Measurements from ENCODE around the gene SLC44A5. TPM values are rescaled to one million over a fixed set of nuclear protein-coding genes. Genes with fewer than 3 reads are reported as not detected.

SLC44A5 gene
- polyA plus RNA-seq, 3 donors: not detected

- H3K9me3 Mint-ChIP-seq: peaks cover 0 to 3% (median 0%) of the 10 kb centered on the region in 7 donors
- H3K27ac Mint-ChIP-seq: no peak overlapping the region
- H3K79me2 ChIP-seq (ENCODE audit: insufficient read depth, low read length): no peaks in the 10 kb centered on the region
- TF ChIP-seq, protein P1, sequence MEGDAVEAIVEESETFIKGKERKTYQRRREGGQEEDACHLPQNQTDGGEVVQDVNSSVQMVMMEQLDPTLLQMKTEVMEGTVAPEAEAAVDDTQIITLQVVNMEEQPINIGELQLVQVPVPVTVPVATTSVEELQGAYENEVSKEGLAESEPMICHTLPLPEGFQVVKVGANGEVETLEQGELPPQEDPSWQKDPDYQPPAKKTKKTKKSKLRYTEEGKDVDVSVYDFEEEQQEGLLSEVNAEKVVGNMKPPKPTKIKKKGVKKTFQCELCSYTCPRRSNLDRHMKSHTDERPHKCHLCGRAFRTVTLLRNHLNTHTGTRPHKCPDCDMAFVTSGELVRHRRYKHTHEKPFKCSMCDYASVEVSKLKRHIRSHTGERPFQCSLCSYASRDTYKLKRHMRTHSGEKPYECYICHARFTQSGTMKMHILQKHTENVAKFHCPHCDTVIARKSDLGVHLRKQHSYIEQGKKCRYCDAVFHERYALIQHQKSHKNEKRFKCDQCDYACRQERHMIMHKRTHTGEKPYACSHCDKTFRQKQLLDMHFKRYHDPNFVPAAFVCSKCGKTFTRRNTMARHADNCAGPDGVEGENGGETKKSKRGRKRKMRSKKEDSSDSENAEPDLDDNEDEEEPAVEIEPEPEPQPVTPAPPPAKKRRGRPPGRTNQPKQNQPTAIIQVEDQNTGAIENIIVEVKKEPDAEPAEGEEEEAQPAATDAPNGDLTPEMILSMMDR (IDR thresholded peaks at IDR 0.05): no peak
- H3K9me3 ChIP-seq (replicated peaks in 1 of 2; ENCODE audit: control insufficient read depth in 1 of 2, insufficient read depth in 1 of 2, low read length in 2 of 2): no peaks in the 10 kb centered on the region
- H3K36me3 ChIP-seq (replicated peaks in 1 of 2; ENCODE audit: control insufficient read depth in 1 of 2, insufficient read depth in 2 of 2, low read length in 2 of 2): no peaks in the 10 kb centered on the region
- H3K4me1 Mint-ChIP-seq: no peaks in the 10 kb centered on the region
- H3K4me3 Mint-ChIP-seq: no peak overlapping the region
- intact Hi-C loops (cut with micrococcal nuclease): no loop called here
- H4K20me1 ChIP-seq (ENCODE audit: insufficient read depth, low read length): no peaks in the 10 kb centered on the region
- WGBS (ENCODE audit: insufficient coverage): 100% methylated on average over 1 of the region's 3 CpGs
- H3K27me3 Mint-ChIP-seq (ENCODE audit: low read depth in 3 of 3): peaks cover 0 to 6% (median 2%) of the 10 kb centered on the region in 3 donors
- no peak for DNase-seq
- no peaks in the 10 kb centered on the region for H3K4me1 ChIP-seq (ENCODE audit: control insufficient read depth in 1 of 2, insufficient read depth in 2 of 2, low read length in 2 of 2)
- H3K4me2 ChIP-seq (replicated peaks; ENCODE audit: extremely low read depth, low read length, poor library complexity, severe bottlenecking): no peak overlapping the region
- no peak overlapping the region for H2AFZ ChIP-seq (ENCODE audit: insufficient read depth, low read depth, low read length, poor library complexity, severe bottlenecking)
- H3K4me3 ChIP-seq (replicated peaks in 1 of 3; ENCODE audit: low read depth in 2 of 3, low read length in 3 of 3): no peak overlapping the region
- no peaks in the 10 kb centered on the region for H3K27me3 ChIP-seq (ENCODE audit: control insufficient read depth in 2 of 2, insufficient read depth in 2 of 2, low read length in 2 of 2)
- no peaks in the 10 kb centered on the region for H3K36me3 Mint-ChIP-seq
- no peak overlapping the region for H3K27ac ChIP-seq (ENCODE audit: low read depth in 1 of 2, low read length in 2 of 2)
- no peak overlapping the region for H3K9ac ChIP-seq (ENCODE audit: insufficient read depth, low read length, poor library complexity, severe bottlenecking)
These were observed 35.1 kb downstream of the SLC44A5 start for GRCh38 chr1:75575837-75576236.

- no peak overlapping the region for H3K4me3 ChIP-seq (replicated peaks in 1 of 3; ENCODE audit: low read depth in 2 of 3, low read length in 3 of 3)
- WGBS (ENCODE audit: insufficient coverage): no CpG with 5 or more reads among the region's 1 CpG
- Mint-ChIP-seq H3K4me1 (no peaks in the 10 kb centered on the region), H3K36me3 (no peaks in the 10 kb centered on the region), H3K27me3 (ENCODE audit: low read depth in 3 of 3) (peaks cover 0 to 3% (median 3%) of the 10 kb centered on the region in 3 donors), H3K27ac (no peak overlapping the region), H3K4me3 (no peak overlapping the region), H3K9me3 (no peaks in the 10 kb centered on the region)
- no peak overlapping the region for H3K27ac ChIP-seq (ENCODE audit: low read depth in 1 of 2, low read length in 2 of 2)
- H3K4me1 ChIP-seq (ENCODE audit: control insufficient read depth in 1 of 2, insufficient read depth in 2 of 2, low read length in 2 of 2): no peaks in the 10 kb centered on the region
- no peaks in the 10 kb centered on the region for H3K79me2 ChIP-seq (ENCODE audit: insufficient read depth, low read length)
- no peak overlapping the region for H2AFZ ChIP-seq (ENCODE audit: insufficient read depth, low read depth, low read length, poor library complexity, severe bottlenecking)
- no peaks in the 10 kb centered on the region for H3K27me3 ChIP-seq (ENCODE audit: control insufficient read depth in 2 of 2, insufficient read depth in 2 of 2, low read length in 2 of 2)
- H3K36me3 ChIP-seq (replicated peaks in 1 of 2; ENCODE audit: control insufficient read depth in 1 of 2, insufficient read depth in 2 of 2, low read length in 2 of 2): no peaks in the 10 kb centered on the region
- H3K9me3 ChIP-seq (replicated peaks in 1 of 2; ENCODE audit: control insufficient read depth in 1 of 2, insufficient read depth in 1 of 2, low read length in 2 of 2): no peaks in the 10 kb centered on the region
- no peak for DNase-seq
- no peaks in the 10 kb centered on the region for H4K20me1 ChIP-seq (ENCODE audit: insufficient read depth, low read length)
- no peak overlapping the region for H3K9ac ChIP-seq (ENCODE audit: insufficient read depth, low read length, poor library complexity, severe bottlenecking)
- TF ChIP-seq, protein P1 (IDR thresholded peaks at IDR 0.05): no peak
- H3K4me2 ChIP-seq (replicated peaks; ENCODE audit: extremely low read depth, low read length, poor library complexity, severe bottlenecking): no peak overlapping the region
- intact Hi-C loops (cut with micrococcal nuclease): no loop called here
These were observed 43.7 kb downstream of the SLC44A5 start for GRCh38 chr1:75567191-75567590.
